ENCODE results near the gene KHDRBS1.

- TF ChIP-seq CTCF (IDR thresholded peaks at IDR 0.05): no peak
- no peak for TF ChIP-seq EZH2 (IDR thresholded peaks at IDR 0.05; ENCODE audit: borderline replicate concordance, insufficient read depth, low read depth, low read length, poor library complexity, severe bottlenecking)
These were observed 29.0 kb upstream of the KHDRBS1 start for GRCh38 chr1:31984419-31985347.

Data from B cell (primary cell).